Measurements from ENCODE around the gene EPB41. TPM values are rescaled to one million over a fixed set of nuclear protein-coding genes. Genes with fewer than 3 reads are reported as not detected.
"Not testable (repeated sequence)": the region's sequence is repeated elsewhere in the genome, so short reads cannot be mapped to it uniquely, and the experiment has no call there.

EPB41 gene
- total RNA-seq, 1 experiment from 2014 or later, result 39.4 TPM

GRCh38 chr1:29017975-29018712 lies 103.8 kb downstream of the EPB41 start:
- DNase-seq (ENCODE audit: low spot score), result no peak
- in situ Hi-C loops (cut with HindIII; ENCODE audit: low sequenced_read_pairs), result no loop called here

DNA sequence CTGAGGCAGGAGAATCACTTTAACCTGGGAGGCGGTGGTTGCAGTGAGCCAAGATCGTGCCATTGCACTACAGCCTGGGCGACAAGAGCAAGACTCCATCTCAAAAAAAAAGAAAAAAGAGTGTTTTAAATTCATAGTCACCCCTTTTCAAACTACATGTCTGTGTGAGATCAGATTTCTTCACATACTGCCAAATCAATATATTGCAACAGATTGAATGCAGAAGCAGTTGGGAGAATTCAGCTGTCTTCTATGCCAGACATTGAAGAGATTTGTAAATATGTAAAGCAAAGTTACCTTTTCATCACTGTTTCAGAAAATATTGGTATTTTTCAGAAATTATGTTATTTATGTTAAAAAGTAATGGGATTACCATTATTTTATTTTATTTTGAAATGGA lies 108.3 kb downstream of the EPB41 start:
- in situ Hi-C loops (cut with HindIII; ENCODE audit: low sequenced_read_pairs), result no loop called here
- DNase-seq (ENCODE audit: low spot score), result no peak

DNA sequence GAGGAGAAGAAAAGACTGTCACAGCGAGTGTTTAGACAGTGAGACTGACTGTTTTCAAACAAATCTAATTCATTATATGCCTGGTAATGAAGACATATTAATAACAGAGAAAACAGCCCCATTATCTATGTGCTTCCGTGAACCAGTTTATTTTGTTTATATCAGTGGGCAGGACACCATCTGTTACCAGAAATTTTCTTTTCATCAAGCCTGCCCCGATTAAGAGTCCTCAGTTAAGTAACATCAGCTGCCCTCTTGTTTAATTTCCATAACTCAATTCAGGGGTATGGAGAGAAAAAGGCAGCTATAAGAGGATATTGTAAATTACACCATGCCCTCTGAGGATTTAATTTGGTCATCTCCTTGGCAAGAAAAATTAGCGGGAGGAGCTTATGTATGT lies 115.3 kb downstream of the EPB41 start:
- peak; percentile 63 for DNase-seq (ENCODE audit: low spot score)
- in situ Hi-C loops (cut with HindIII; ENCODE audit: low sequenced_read_pairs), result no loop called here

- in situ Hi-C loops (cut with HindIII; ENCODE audit: low sequenced_read_pairs), result no loop called here
- DNase-seq (ENCODE audit: low spot score), result no peak
These were observed 118.5 kb downstream of the EPB41 start for GRCh38 chr1:29032841-29033240.

GRCh38 chr1:29033829-29034466 lies 119.6 kb downstream of the EPB41 start:
- in situ Hi-C loops (cut with HindIII; ENCODE audit: low sequenced_read_pairs), result no loop called here
- peak; percentile 79 for DNase-seq (ENCODE audit: low spot score)

- DNase-seq (ENCODE audit: low spot score), result no peak
- in situ Hi-C loops (cut with HindIII; ENCODE audit: low sequenced_read_pairs), result no loop called here
These were observed 129.1 kb downstream of the EPB41 start for GRCh38 chr1:29043274-29043965.

DNA sequence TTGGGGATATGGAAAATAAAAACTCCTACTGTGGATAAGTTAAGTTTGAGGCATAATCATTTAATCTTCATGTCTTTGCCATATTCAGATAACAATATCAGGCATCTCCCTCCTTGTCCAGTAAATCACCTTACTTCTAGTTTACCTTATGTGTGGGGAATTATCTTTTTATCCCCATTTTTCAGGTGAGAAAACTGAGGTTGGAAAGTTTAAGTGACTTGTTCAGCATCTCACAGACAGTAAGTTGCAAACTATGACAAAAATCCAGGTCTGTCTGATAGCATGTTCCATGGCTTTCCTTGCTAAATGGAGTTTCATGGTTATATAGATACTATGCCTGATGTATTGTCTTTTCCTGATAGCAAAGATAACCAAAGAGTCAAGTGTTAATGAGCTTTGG lies 129.6 kb downstream of the EPB41 start:
- no peak for DNase-seq (ENCODE audit: low spot score)
- in situ Hi-C loops (cut with HindIII; ENCODE audit: low sequenced_read_pairs), result no loop called here

DNA sequence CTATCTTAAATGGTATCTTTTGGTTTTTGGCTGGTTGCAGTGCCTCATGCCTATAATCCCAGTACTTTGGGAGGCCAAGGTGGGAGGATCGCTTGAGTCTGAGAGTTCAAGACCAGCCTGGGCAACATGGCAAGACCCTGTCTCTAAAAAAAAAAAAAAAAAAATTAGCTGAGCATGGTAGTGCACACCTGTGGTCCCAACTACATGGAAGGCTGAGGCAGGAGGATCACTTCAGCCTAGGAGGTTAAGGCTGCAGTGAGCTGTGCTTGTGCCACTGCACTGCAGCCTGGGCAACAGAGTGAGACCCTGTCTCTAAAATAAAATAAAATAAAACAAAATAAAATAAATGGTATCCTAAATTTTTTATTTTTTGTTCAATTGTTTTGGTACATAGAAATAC lies 131.3 kb downstream of the EPB41 start:
- DNase-seq (ENCODE audit: low spot score); in situ Hi-C loops (cut with HindIII; ENCODE audit: low sequenced_read_pairs): not testable (repeated sequence)

DNA sequence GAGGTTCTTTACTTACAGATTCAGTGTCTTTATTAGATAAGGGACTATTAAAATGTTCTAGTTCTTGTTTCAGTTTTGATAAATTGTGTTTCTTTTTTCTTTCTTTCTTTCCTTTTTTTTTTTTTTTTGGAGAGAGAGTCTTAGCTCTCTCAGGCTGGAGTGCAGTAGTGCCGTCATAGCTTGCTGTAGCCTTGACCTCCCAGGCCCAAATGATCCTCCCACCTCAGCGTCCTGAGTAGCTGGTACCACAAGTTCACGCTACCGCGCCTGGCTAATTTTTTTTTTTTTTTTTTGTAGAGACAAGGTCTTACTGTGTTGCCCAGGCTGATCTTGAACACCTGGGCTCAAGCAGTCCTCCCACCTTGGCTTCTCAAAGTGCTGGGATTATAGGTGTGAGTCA lies 132.8 kb downstream of the EPB41 start:
- no peak for DNase-seq (ENCODE audit: low spot score)
- in situ Hi-C loops (cut with HindIII; ENCODE audit: low sequenced_read_pairs), result no loop called here

DNA sequence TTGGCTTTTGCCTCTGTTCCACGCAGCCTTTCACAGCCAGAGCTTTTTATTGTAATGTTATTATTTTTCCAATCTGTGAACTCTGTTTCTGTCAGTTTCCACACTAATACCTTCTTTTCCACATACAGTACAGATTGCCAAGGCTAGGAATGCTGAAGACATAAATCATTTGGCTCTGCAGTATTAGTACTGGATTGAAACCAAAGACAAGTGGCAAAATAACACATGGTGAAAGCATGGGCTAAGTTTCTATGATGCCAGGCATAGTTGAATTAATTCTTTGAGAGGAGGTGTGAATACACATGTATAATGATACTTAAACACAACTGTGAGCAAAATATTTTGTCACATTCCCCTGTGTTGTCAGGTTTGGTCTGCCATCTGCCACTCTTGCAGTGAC lies 135.8 kb downstream of the EPB41 start:
- peak; percentile 25 for DNase-seq (ENCODE audit: low spot score)
- in situ Hi-C loops (cut with HindIII; ENCODE audit: low sequenced_read_pairs), result no loop called here

DNA sequence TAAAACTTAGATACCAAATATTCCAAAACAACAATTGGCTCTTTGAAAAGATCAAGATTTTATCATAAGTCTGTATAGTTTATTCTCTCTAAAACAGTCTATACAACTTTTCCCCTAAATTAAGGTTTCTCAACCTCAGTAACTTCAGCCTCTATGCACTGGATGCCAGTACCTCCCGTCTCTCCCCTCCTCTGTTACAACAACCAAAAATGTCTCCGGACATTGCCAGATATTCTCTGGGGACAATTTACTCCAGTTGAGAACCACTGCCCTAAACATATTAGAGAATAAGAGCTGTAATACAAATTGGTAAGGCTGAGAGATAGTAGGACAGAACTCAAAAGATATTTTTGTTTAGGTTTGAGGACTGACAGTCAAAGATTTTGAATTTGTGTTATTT lies 137.7 kb downstream of the EPB41 start:
- in situ Hi-C loops (cut with HindIII; ENCODE audit: low sequenced_read_pairs), result no loop called here

DNA sequence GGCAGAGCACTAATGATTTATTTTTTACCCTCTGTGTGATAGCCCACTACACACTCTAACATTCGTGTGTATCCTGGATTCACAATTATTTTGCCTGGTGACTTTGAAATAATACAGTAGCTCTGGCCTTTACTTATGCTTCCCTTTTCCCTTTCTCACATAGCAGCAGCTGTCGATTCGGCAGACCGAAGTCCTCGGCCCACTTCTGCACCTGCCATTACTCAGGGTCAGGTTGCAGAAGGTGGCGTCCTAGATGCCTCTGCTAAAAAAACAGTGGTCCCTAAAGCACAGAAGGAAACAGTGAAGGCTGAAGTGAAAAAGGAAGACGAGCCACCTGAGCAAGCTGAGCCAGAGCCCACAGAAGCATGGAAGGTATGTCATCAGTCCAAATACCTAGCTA lies 138.6 kb downstream of the EPB41 start:
- DNase-seq (ENCODE audit: low spot score), result no peak
- in situ Hi-C loops (cut with HindIII; ENCODE audit: low sequenced_read_pairs), result no loop called here

More for the DNA sequence above, 137.7 kb downstream of the EPB41 start:
- no peak for DNase-seq (ENCODE audit: low spot score)

GRCh38 chr1:29055160-29055559 lies 140.8 kb downstream of the EPB41 start:
- in situ Hi-C loops (cut with HindIII; ENCODE audit: low sequenced_read_pairs), result no loop called here

DNA sequence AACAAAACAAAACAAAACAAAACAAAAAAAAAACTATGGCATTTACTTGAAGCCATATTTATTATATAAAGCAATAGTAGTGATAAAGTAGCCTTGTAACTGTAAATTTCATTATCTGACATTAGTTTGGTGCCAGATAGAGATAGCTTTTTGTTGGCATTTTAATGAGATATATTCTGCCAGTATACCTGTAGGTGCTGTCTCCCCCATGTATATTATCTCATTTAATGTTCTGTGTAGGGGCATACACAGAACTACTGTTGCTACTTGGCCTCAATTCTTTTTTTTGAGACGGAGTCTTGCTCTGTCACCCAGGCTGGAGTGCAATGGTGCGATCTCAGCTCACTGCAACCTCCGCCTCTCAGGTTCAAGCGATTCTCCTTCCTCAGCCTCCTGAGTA lies 141.9 kb downstream of the EPB41 start:
- DNase-seq (ENCODE audit: low spot score), result no peak
- in situ Hi-C loops (cut with HindIII; ENCODE audit: low sequenced_read_pairs), result no loop called here

More at GRCh38 chr1:29055160-29055559, 140.8 kb downstream of the EPB41 start:
- DNase-seq (ENCODE audit: low spot score), result no peak

DNA sequence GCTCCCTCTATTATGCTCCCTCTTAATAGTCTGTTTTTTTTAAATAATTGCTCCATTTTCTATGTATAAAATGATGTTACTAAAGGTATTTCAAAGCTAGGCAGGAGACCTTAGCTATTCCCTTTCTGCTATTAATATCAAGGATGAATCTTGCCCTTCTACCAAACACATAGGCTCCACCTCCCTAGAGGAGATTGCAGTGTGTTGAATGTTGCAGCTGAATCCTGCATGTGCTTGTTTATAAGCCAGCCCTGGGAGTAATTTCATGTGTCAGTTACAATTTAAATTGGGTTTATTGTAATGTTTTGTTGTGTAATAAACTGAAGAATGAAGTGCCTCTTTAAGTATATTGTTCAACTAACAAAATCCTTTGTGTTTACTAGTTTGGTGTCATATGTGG lies 143.3 kb downstream of the EPB41 start:
- in situ Hi-C loops (cut with HindIII; ENCODE audit: low sequenced_read_pairs), result no loop called here
- DNase-seq (ENCODE audit: low spot score), result no peak

DNA sequence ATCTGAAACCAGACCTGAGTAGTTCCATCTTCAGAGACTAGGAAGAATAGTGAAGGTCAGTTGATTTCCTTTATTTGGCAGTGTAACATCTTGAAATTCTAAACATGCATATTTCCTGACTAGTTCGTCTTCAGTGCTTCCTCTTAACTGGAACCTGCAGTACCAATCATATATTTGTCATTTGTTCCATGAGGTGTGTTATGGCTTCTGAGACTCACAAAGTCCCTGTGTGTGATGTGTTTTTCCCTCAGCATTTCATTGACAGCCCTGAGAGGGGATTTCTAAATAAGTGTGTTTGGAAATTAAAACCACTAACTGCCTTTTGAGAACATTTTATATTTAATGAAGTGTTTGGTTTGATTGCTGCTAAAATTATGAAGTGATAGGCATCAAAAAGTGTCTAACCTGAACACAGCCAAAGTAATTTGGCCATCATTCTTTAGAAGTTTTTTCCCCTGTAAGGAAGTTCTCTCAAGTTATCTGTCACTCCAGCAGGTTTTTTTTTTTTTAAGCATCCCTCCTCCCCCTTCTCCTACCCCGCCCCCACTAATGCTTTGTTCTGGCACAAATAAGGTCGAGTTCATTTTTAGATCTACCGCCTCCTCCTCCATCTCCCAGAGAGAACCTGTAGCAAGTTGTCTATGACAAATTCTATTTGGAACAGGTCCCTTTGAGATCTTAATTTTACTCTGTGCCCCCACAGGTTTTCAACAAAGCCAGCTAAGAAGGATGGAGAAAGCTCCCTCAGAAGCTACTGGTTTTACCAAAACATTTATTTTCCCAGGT lies 148.0 kb downstream of the EPB41 start:
- no peak for DNase-seq (ENCODE audit: low spot score)
- in situ Hi-C loops (cut with HindIII; ENCODE audit: low sequenced_read_pairs), result no loop called here

DNA sequence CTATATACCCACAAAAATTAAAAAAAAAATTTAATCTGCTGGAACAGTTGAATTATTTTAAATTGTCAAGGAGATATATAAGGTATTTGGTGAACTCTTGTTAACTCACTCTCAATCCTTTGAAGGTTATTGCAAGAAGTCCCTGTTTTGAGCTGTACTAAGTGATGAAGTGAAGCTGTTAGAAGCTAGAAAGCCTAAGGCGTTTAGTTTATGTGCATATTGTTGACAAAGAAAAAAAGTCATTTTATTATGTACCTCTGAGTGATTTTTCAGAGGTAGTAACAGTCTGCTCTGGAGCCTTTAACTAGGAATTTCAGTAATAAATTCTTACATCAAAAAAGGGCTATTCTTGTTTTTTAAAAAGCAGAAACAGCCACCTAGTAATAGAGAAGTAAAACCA lies 149.7 kb downstream of the EPB41 start:
- in situ Hi-C loops (cut with HindIII; ENCODE audit: low sequenced_read_pairs), result no loop called here
- DNase-seq (ENCODE audit: low spot score), result no peak

DNA sequence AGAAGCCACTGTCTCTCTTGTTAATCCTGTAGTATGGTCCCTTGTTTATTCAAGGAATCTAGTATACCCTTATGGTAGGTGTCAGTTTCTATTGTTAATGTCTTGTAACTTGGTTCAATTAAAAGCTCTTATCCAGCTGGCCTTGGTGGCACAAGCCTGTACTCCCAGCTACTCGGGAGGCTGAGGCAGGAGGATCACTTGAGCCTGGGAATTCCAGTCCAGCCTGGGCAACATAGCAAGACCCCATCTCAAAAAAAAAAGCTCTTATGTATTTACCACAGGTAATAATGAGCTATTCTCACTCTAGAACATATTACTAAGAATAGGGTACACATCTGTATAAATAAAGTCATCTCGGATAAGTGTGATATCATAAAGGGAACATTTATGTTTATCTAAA lies 162.8 kb downstream of the EPB41 start:
- DNase-seq (ENCODE audit: low spot score), result no peak
- in situ Hi-C loops (cut with HindIII; ENCODE audit: low sequenced_read_pairs), result no loop called here

GRCh38 chr1:29079916-29080629 lies 165.7 kb downstream of the EPB41 start:
- DNase-seq (ENCODE audit: low spot score); in situ Hi-C loops (cut with HindIII; ENCODE audit: low sequenced_read_pairs): not testable (repeated sequence)
